HG03095 (cell line): Measurements from ENCODE around the gene IGFBP6.
"Not testable (repeated sequence)": the region's sequence is repeated elsewhere in the genome, so short reads cannot be mapped to it uniquely, and the experiment has no call there.

Source experiments
- ATAC-seq: cut with Tn5 transposase; IDR thresholded peaks from one replicate; pipeline ENCODE4 v1.9.1; 2021; ENCODE audit warnings: moderate library complexity; ENCODE audit not compliant: unreplicated experiment

The IGFBP6 gene

GRCh38 chr12:53070877-53071492, 26.5 kb upstream of the IGFBP6 start:
- no peak for ATAC-seq

- ATAC-seq: no peak
Observed at GRCh38 chr12:53071591-53072551, 25.6 kb upstream of the IGFBP6 start.

- ATAC-seq: no peak
Observed at GRCh38 chr12:53073881-53074280, 23.6 kb upstream of the IGFBP6 start.

GRCh38 chr12:53074283-53074998, 23.0 kb upstream of the IGFBP6 start:
- ATAC-seq: no peak

GRCh38 chr12:53074999-53075370, 22.5 kb upstream of the IGFBP6 start:
- no peak for ATAC-seq

- no peak for ATAC-seq
Observed at GRCh38 chr12:53076461-53076860, 21.0 kb upstream of the IGFBP6 start.

- no peak for ATAC-seq
Observed at GRCh38 chr12:53077030-53077429, 20.4 kb upstream of the IGFBP6 start.

GRCh38 chr12:53078425-53079225, 18.8 kb upstream of the IGFBP6 start:
- ATAC-seq: peak; percentile 19

- peak; percentile 97 for ATAC-seq
Observed at GRCh38 chr12:53079226-53080117, 18.0 kb upstream of the IGFBP6 start, which contains the start of gene SPRYD3. SPRYD3 (minus strand) TSS chr12:53079390; CDS start chr12:53079333, 57 bp downstream.

- ATAC-seq: no peak
Observed at GRCh38 chr12:53082637-53083175, 14.8 kb upstream of the IGFBP6 start.

GRCh38 chr12:53086361-53086760, 11.1 kb upstream of the IGFBP6 start:
- ATAC-seq: no peak

GRCh38 chr12:53090105-53090504, 7.4 kb upstream of the IGFBP6 start:
- ATAC-seq: no peak

- ATAC-seq: no peak
Observed at GRCh38 chr12:53090554-53090953, 6.9 kb upstream of the IGFBP6 start.

GRCh38 chr12:53091756-53092155, 5.7 kb upstream of the IGFBP6 start:
- ATAC-seq: no peak

GRCh38 chr12:53093777-53094393, 3.6 kb upstream of the IGFBP6 start:
- no peak for ATAC-seq

- ATAC-seq: no peak
Observed at GRCh38 chr12:53094394-53094787, 3.1 kb upstream of the IGFBP6 start.

- not testable (repeated sequence) for ATAC-seq
Observed at GRCh38 chr12:53094796-53095595, 2.5 kb upstream of the IGFBP6 start.

- not testable (repeated sequence) for ATAC-seq
Observed at GRCh38 chr12:53095596-53095895, 1.9 kb upstream of the IGFBP6 start.
